Spleen (tissue), 11 donors: ENCODE measurements around the gene NCS1. TPM values are rescaled to one million over a fixed set of nuclear protein-coding genes. Genes with fewer than 3 reads are reported as not detected.

Source experiments
- DNase-seq: peaks from one replicate; pipeline ENCODE4 v3.0.0-alpha.2; 2020
- H3K27ac ChIP-seq, 8 donors: fragments of 200-600 bp; sonication (generic) in 7 of 8; 1 replicate in 4 of 8; 2 replicates in 4 of 8; pipeline versions ENCODE4 v1.5.0 to v1.8.0; 2016 to 2021; ENCODE audit warnings: inconsistent platforms in 4 of 8, mild to moderate bottlenecking in 4 of 8, moderate library complexity in 1 of 8
- H3K27me3 ChIP-seq, 7 donors: fragments of 200-600 bp; sonication (generic) in 6 of 7; replicated peaks in 1 of 7; 1 replicate in 4 of 7; 2 replicates in 3 of 7; pipeline versions ENCODE4 v1.5.0 to v1.8.0; 2016 to 2021; ENCODE audit warnings: inconsistent platforms in 3 of 7, mild to moderate bottlenecking in 1 of 7
- H3K36me3 ChIP-seq, 6 donors: fragments of 200-600 bp; sonication (generic) in 5 of 6; 1 replicate in 4 of 6; 2 replicates in 2 of 6; pipeline versions ENCODE4 v1.5.0 to v1.8.0; 2016 to 2021; ENCODE audit warnings: inconsistent platforms in 2 of 6
- H3K4me1 ChIP-seq, 6 donors: fragments of 200-600 bp; sonication (generic) in 5 of 6; 1 replicate in 3 of 6; 2 replicates in 3 of 6; pipeline versions ENCODE4 v1.5.0 to v1.8.0; 2016 to 2021; ENCODE audit warnings: inconsistent platforms in 3 of 6
- H3K4me3 ChIP-seq, 8 donors: fragments of 200-600 bp; sonication (generic) in 7 of 8; 1 replicate in 4 of 8; 2 replicates in 4 of 8; pipeline versions ENCODE4 v1.5.0 to v1.8.0; 2016 to 2021; ENCODE audit warnings: inconsistent platforms in 4 of 8, mild to moderate bottlenecking in 4 of 8, moderate library complexity in 2 of 8
- H3K9me3 ChIP-seq, 8 donors: fragments of 200-600 bp; sonication (generic) in 7 of 8; 1 replicate in 4 of 8; 2 replicates in 4 of 8; pipeline versions ENCODE4 v1.5.0 to v1.8.0; 2016 to 2021; ENCODE audit warnings: inconsistent platforms in 4 of 8
- CTCF ChIP-seq, 11 experiments: fragments of 200-600 bp in 7 of 11; fragments of 450-650 bp in 4 of 11; sonication (generic) in 4 of 11; IDR thresholded peaks in 8 of 11; conservative IDR thresholded peaks in 3 of 11; 1 replicate in 7 of 11; 2 replicates in 4 of 11; pipeline versions ENCODE4 v1.4.0 to v1.8.0; 2016 to 2021; ENCODE audit warnings: antibody characterized with exemption in 11 of 11, inconsistent platforms in 4 of 11, mild to moderate bottlenecking in 1 of 11
- POLR2A ChIP-seq, 3 donors: fragments of 450-650 bp; IDR thresholded peaks; one replicate each; pipeline ENCODE4 v1.5.1; 2017; ENCODE audit warnings: antibody characterized with exemption in 3 of 3, mild to moderate bottlenecking in 1 of 3
- POLR2AphosphoS5 ChIP-seq, 3 donors: sonication (generic); formaldehyde crosslinking; IDR thresholded peaks; one replicate each; pipeline ENCODE4 v1.5.1; 2017; ENCODE audit warnings: antibody characterized with exemption in 3 of 3
- WGBS, 5 donors: extraction: QIAGEN DNeasy Blood & Tissue Kit in 3 of 5; methylation state at CpG; one replicate each; pipeline versions ENCODE4 v1.1.5 to v1.1.7; 2013 to 2018; 5-methylcytosine and 5-hydroxymethylcytosine counted together
- intact Hi-C: fragments of 100-400 bp; cut with DNase I; formaldehyde crosslinking; loops from one replicate; pipeline ENCODE4 v1.15.0; 2023; ENCODE audit warnings: low total_unique reads
- polyA plus RNA-seq, 3 donors: library from polyadenylated mRNA; stranded (reverse); fragments of 200-250 nt; gene quantifications; one replicate each; pipeline ENCODE4 v1.2.1, GENCODE V29; 2013
- total RNA-seq, 7 donors: library from RNA; depleted of rRNA in 3 of 7; stranded (reverse); fragments of >200 nt in 3 of 7; fragmentation: NEBNext Ultra II Directional in 4 of 7; extraction: Animal tissue kit (Norgen Biotek cat#: 25700) in 4 of 7; gene quantifications; one replicate each; pipeline versions ENCODE4 v1.1.0 to v1.2.1, GENCODE V29; 2016 to 2021
- donor health status: healthy with polysubstance abuse.
- donor health status: DM: no; HTN: no; CAD: no; lungs with moderate emphysema.
- donor health status: DM: no; HTN: no; CAD: no.
- donor health status: Bipolar disorder and iron deficiency.
- donor health status: healthy.
- donor health status: DM: no; HTN: no; CAD: no.
- donor health status: DM: yes; HTN: yes; CAD: no.

Gene NCS1
- total and polyA plus RNA-seq, 10 donors: 0.46 to 2.5 (median 1.3) TPM

DNA sequence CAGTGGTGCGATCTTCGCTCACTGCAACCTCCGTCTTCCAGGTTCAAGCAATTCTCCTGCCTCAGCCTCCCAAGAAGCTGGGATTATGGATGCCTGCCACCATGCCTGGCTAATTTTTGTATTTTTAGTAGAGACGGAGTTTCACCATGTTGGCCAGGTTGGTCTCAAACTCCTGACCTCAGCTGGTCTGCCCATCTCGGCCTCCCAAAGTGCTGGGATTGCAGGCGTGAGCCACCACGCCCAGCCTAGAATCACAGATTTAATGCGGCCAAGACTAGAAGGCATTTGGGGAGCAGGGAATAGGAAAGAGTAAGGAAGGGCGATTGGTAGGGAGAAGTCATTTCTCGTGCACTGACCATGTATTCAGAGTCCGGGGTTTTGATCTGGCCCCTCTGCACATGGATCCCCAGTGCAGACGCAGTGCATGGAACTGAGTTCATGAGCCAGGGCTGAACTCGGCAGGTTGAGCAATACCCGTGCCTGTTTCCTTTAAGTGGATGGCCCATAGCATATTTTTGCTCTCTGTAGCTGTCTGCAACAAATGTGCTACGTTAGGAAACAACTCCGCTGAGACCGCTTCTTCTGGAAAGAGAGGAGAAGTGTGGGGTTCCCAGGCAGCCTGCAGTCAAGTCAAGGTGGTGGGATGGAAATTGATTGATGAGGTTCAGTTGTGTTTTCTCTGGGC lies 90.0 kb downstream of the NCS1 start:
- peak; percentile 36 for DNase-seq
- WGBS, 5 donors: 71 to 80% (median 77%) methylated on average over 17 of the region's 17 CpGs
- Histone ChIP-seq H3K9me3 (peaks cover 0 to 6% (median 0%) of the 10 kb centered on the region in 8 donors), H3K36me3 (no peaks in the 10 kb centered on the region), H3K4me1 (peaks cover 0 to 15% (median 12%) of the 10 kb centered on the region in 6 donors), H3K4me3 (no peak overlapping the region), H3K27me3 (peaks cover 4 to 100% (median 49%) of the 10 kb centered on the region in 7 donors), H3K27ac (no peak overlapping the region)
- no peak for TF ChIP-seq POLR2AphosphoS5 (IDR thresholded peaks at IDR 0.05)
- no peak for TF ChIP-seq POLR2A (IDR thresholded peaks at IDR 0.05)
- TF ChIP-seq CTCF (IDR thresholded peaks at IDR 0.05 in 8 of 11, conservative IDR thresholded peaks at IDR 0.05 in 3 of 11): no peak
- intact Hi-C loops: no loop called here

DNA sequence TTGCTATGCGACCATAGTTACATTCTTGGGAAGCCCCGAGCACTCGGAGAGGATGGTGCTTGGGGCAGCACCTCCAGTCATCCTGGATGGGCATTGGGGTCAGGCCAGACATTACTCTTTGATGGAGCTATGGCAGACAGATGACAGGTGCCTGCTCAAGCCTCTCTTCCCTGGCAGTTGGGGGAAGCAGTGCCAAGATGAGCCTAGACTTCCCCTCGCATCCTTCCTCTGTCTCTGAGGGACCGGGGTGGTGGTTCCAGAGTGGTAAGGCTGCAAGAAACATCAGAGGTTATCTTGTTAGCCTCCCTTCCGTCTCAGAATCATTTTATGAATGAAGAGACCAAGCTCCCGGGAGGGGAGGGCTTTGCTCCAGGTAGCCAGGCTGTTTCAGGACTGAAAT lies 90.6 kb downstream of the NCS1 start:
- H3K27ac ChIP-seq: no peak overlapping the region
- no peak overlapping the region for H3K4me3 ChIP-seq
- H3K9me3 ChIP-seq: peaks cover 0 to 5% (median 0%) of the 10 kb centered on the region in 8 donors
- intact Hi-C loops: no loop called here
- DNase-seq: peak; percentile 29
- TF ChIP-seq POLR2A (IDR thresholded peaks at IDR 0.05) (no peak), POLR2AphosphoS5 (IDR thresholded peaks at IDR 0.05) (no peak), CTCF (IDR thresholded peaks at IDR 0.05 in 8 of 11, conservative IDR thresholded peaks at IDR 0.05 in 3 of 11) (no peak)
- 68 to 74% (median 74%) methylated on average over 7 of the region's 7 CpGs for WGBS, 5 donors
- H3K27me3 ChIP-seq: peaks cover 4 to 100% (median 51%) of the 10 kb centered on the region in 7 donors
- H3K4me1 ChIP-seq: peaks cover 0 to 15% (median 12%) of the 10 kb centered on the region in 6 donors
- no peaks in the 10 kb centered on the region for H3K36me3 ChIP-seq

DNA sequence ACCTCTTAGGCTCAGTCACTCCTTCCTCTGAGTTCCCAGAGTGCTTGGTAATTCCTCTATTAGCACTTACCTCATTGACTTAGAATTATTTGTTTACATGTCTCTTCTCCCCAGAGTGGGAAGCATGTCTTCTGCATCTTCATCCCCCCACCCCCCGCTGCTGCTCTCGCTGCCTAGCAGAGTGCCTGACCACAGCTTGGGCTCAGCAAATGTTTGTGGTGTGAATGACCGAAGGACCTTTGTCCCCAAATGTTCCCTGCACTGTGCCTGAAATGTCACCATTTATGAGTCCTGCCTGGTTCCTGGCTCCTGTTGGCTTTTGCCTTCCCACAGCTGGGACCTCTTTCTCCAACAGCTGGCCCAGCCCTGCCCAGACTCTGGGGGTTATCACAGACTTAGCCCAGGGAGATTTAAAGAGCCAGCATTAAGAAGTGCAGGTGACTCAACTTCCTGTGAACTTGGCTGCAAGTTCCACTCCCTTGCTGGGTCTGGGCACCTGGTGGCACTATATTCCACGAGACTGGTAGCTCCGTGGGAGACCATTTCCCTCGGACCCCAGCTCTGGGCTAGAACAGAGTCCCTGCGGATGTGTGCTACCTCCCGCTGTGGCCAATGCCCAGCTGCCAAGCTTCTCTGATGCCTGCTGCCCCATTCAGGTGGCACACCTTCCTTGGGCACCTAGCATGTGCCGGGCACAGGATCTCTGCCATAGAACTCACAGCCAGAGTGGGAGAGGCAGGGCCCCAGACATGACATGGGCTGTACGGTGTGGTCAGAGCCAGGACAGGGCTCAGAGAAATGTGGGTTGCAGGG lies 91.6 kb downstream of the NCS1 start:
- peaks cover 0 to 17% (median 13%) of the 10 kb centered on the region in 6 donors for H3K4me1 ChIP-seq
- 51 to 61% (median 53%) methylated on average over 6 to 10 of the region's 10 CpGs for WGBS, 5 donors
- H3K36me3 ChIP-seq: no peaks in the 10 kb centered on the region
- peak; percentile 43 for DNase-seq
- intact Hi-C loops: no loop called here
- no peaks in the 10 kb centered on the region for H3K9me3 ChIP-seq
- TF ChIP-seq POLR2A (IDR thresholded peaks at IDR 0.05): no peak
- TF ChIP-seq POLR2AphosphoS5 (IDR thresholded peaks at IDR 0.05): no peak
- no peak for TF ChIP-seq CTCF (IDR thresholded peaks at IDR 0.05 in 8 of 11, conservative IDR thresholded peaks at IDR 0.05 in 3 of 11)
- no peak overlapping the region for H3K27ac ChIP-seq
- peaks cover 4 to 100% (median 61%) of the 10 kb centered on the region in 7 donors for H3K27me3 ChIP-seq
- no peak overlapping the region for H3K4me3 ChIP-seq
